ENCODE results near the gene KIFC3. TPM values are rescaled to one million over a fixed set of nuclear protein-coding genes. Genes with fewer than 3 reads are reported as not detected.

KIFC3 gene
- total and polyA plus RNA-seq, 2 of the 13 experiments (the other 11 are each of a cell fraction or from before 2014, with no cell fraction given): 42.1 to 45.3 TPM

DNA sequence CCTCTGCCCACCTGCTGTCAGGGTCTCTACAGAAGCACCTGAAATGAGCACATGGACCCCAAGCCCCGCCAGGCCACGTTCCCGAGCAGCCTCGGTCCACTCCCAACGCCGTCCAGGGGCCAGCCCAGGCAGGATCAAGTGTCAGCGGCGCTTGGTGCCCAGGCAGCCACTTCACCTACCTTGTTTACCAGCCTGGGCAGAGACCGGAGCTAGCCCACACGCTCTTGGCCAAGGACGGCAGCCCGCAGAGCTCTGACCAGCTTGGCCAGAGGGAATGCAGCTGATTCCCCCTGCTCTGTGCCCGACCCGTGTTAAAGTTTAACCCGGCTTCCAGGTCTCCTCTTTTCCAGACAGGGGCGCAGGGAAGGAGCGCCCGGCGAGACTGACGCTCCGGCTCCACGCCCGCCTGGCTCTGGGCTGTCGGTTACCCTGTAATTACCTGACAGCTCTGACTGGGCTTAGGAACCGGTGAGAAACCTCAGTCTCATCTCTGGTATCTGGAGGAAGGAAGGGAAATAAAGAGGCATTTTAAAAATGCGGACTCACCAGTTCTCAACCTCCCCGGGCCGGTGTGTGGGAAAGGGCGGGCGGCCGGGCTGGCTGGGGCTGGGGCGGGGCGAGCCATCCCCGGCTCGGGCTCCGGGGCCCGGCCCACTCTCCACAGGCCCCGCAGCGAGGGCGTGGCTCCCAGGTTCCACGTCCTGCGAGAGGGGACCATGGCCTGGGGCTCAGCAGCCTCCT lies 4.6 kb downstream of the KIFC3 start (continued):
- TF ChIP-seq GLI4 (CRISPR knock-in tag; IDR thresholded peaks at IDR 0.05; ENCODE audit: borderline replicate concordance): 0 out of 2 replicates have a peak, but pooled peaks have one; percentile 73
- no peak for TF ChIP-seq ZNF777 (CRISPR knock-in tag; IDR thresholded peaks at IDR 0.05)
- no peak for TF ChIP-seq SNRNP70 (IDR thresholded peaks at IDR 0.05; ENCODE audit: low read depth, low read length)
- TF ChIP-seq SP5 (CRISPR knock-in tag; IDR thresholded peaks at IDR 0.05; ENCODE audit: borderline replicate concordance, low read depth): 0 out of 2 replicates have a peak, but pooled peaks have one; percentile 22
- TF ChIP-seq SRSF1 (optimal IDR thresholded peaks at IDR 0.05; ENCODE audit: low read depth, low read length): no peak
- TF ChIP-seq ZNF367 (CRISPR knock-in tag; IDR thresholded peaks at IDR 0.05; ENCODE audit: borderline replicate concordance): no peak
- no peak for TF ChIP-seq ZBTB42 (CRISPR knock-in tag; IDR thresholded peaks at IDR 0.05)
- TF ChIP-seq, protein P1, sequence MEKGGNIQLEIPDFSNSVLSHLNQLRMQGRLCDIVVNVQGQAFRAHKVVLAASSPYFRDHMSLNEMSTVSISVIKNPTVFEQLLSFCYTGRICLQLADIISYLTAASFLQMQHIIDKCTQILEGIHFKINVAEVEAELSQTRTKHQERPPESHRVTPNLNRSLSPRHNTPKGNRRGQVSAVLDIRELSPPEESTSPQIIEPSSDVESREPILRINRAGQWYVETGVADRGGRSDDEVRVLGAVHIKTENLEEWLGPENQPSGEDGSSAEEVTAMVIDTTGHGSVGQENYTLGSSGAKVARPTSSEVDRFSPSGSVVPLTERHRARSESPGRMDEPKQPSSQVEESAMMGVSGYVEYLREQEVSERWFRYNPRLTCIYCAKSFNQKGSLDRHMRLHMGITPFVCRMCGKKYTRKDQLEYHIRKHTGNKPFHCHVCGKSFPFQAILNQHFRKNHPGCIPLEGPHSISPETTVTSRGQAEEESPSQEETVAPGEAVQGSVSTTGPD (CRISPR knock-in tag; IDR thresholded peaks at IDR 0.05): no peak
- TF ChIP-seq ZNF263 (CRISPR knock-in tag; IDR thresholded peaks at IDR 0.05): peak; percentile 5; the same call in 1 of the 2 replicates
- TF ChIP-seq ZNF652 (CRISPR knock-in tag; IDR thresholded peaks at IDR 0.05; ENCODE audit: borderline replicate concordance, low read depth): no peak
- TF ChIP-seq, protein P2, sequence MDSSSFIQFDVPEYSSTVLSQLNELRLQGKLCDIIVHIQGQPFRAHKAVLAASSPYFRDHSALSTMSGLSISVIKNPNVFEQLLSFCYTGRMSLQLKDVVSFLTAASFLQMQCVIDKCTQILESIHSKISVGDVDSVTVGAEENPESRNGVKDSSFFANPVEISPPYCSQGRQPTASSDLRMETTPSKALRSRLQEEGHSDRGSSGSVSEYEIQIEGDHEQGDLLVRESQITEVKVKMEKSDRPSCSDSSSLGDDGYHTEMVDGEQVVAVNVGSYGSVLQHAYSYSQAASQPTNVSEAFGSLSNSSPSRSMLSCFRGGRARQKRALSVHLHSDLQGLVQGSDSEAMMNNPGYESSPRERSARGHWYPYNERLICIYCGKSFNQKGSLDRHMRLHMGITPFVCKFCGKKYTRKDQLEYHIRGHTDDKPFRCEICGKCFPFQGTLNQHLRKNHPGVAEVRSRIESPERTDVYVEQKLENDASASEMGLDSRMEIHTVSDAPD (CRISPR knock-in tag; IDR thresholded peaks at IDR 0.05): peak; percentile 19
- TF ChIP-seq XRCC5 (optimal IDR thresholded peaks at IDR 0.05; ENCODE audit: low read length): peak; percentile 68
- TF ChIP-seq SNAI1 (CRISPR knock-in tag; IDR thresholded peaks at IDR 0.05; ENCODE audit: borderline replicate concordance): peak; percentile 66; the same call in 1 of the 2 replicates
- TF ChIP-seq ZSCAN31 (CRISPR knock-in tag; IDR thresholded peaks at IDR 0.05; ENCODE audit: low read depth): peak; percentile 16; the same call in 1 of the 2 replicates
- no peak; the same call in none of the 2 replicates for TF ChIP-seq TARDBP (CRISPR knock-in tag; IDR thresholded peaks at IDR 0.05)
- TF ChIP-seq RELA (CRISPR knock-in tag; IDR thresholded peaks at IDR 0.05): peak; percentile 51
- TF ChIP-seq ZNF614 (CRISPR knock-in tag; IDR thresholded peaks at IDR 0.05; ENCODE audit: borderline replicate concordance): no peak
- TF ChIP-seq ZSCAN20 (CRISPR knock-in tag; IDR thresholded peaks at IDR 0.05; ENCODE audit: borderline replicate concordance): no peak
- TF ChIP-seq ZNF589 (CRISPR knock-in tag; conservative IDR thresholded peaks at IDR 0.05): 0 out of 2 replicates have a peak, but pooled peaks have one; percentile 72
- TF ChIP-seq ASH2L (IDR thresholded peaks at IDR 0.05; ENCODE audit: insufficient read length, low read depth, low read length): peak; percentile 92
- no peak for TF ChIP-seq ZNF616 (CRISPR knock-in tag; IDR thresholded peaks at IDR 0.05; ENCODE audit: low read depth)
- TF ChIP-seq TOPORS (CRISPR knock-in tag; IDR thresholded peaks at IDR 0.05): peak; percentile 69; the same call in 1 of the 2 replicates
- peak; percentile 9; the same call in 1 of the 2 replicates for TF ChIP-seq ZNF225 (CRISPR knock-in tag; IDR thresholded peaks at IDR 0.05)
- no peak for TF ChIP-seq ARNT (IDR thresholded peaks at IDR 0.05)
- TF ChIP-seq RARA (CRISPR knock-in tag; IDR thresholded peaks at IDR 0.05): no peak
- TF ChIP-seq, protein P3, sequence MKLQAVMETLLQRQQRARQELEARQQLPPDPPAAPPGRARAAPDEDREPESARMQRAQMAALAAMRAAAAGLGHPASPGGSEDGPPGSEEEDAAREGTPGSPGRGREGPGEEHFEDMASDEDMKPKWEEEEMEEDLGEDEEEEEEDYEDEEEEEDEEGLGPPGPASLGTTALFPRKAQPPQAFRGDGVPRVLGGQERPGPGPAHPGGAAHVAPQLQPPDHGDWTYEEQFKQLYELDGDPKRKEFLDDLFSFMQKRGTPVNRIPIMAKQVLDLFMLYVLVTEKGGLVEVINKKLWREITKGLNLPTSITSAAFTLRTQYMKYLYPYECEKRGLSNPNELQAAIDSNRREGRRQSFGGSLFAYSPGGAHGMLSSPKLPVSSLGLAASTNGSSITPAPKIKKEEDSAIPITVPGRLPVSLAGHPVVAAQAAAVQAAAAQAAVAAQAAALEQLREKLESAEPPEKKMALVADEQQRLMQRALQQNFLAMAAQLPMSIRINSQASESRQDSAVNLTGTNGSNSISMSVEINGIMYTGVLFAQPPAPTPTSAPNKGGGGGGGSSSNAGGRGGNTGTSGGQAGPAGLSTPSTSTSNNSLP (IDR thresholded peaks at IDR 0.05; ENCODE audit: low read depth, low read length): 0 out of 2 replicates have a peak, but pooled peaks have one; percentile 10
- TF ChIP-seq ZFY (CRISPR knock-in tag; IDR thresholded peaks at IDR 0.05): no peak
- no peak for TF ChIP-seq ZNF549 (CRISPR knock-in tag; IDR thresholded peaks at IDR 0.05)

All from HepG2 (cell line).